GM12878 (cell line): ENCODE data around the gene EGFL8. TPM values are rescaled to one million over a fixed set of nuclear protein-coding genes. Genes with fewer than 3 reads are reported as not detected.

Experiments
- ATAC-seq: fragments of 200-7000 bp; cut with Tn5 transposase; 3 replicates; pipeline ENCODE4 v1.9.1; 2020; ENCODE audit warnings: mild to moderate bottlenecking, moderate library complexity
- BruUV-seq: library from RNA; stranded (reverse); fragments of 400-500 nt; replicated peaks from 2 replicates; lab custom pipeline; 2021; lab: Mats Ljungman, UMichigan
- CTCF ChIA-PET: fragments of 300-600 bp; sonication (Branson Sonifier 250); formaldehyde crosslinking; extraction: SDS; loops from one replicate; lab custom pipeline; 2021; ENCODE audit warnings: inconsistent platforms; lab: Yijun Ruan, JAX
- POLR2A ChIA-PET: fragments of 350-600 bp; formaldehyde crosslinking; extraction: SDS; loops from one replicate; lab custom pipeline; 2021; ENCODE audit warnings: inconsistent platforms; lab: Charles Lee
- RAD21 ChIA-PET: fragments of 300-600 bp; sonication (Branson Sonifier 250); formaldehyde crosslinking; loops from one replicate; lab custom pipeline; 2023; ENCODE audit warnings: antibody characterized with exemption; ENCODE audit not compliant: unreplicated experiment; lab: Charles Lee
- SMC1A ChIA-PET: fragments of 300-600 bp; sonication (Branson Sonifier 250); formaldehyde crosslinking; loops from one replicate; lab custom pipeline; 2023; ENCODE audit not compliant: unreplicated experiment, uncharacterized antibody; lab: Charles Lee
- DNase-seq: peaks from one replicate; pipeline ENCODE4 v3.0.0-alpha.2; 2011; ENCODE audit warnings: low read depth, low spot score
- FAIRE-seq: peaks from 3 replicates; lab custom pipeline; 2011; peaks lifted over from hg19 to GRCh38; lab: Jason Lieb, UNC
- H2AFZ ChIP-seq: 2 replicates; pipeline ENCODE4 v1.6.0; 2011; ENCODE audit warnings: low read depth, low read length, control low read depth; ENCODE audit not compliant: control insufficient read depth
- H3K27ac ChIP-seq: 2 replicates; pipeline ENCODE4 v1.5.1; 2011; ENCODE audit warnings: control low read depth; ENCODE audit not compliant: control insufficient read depth, insufficient read depth
- H3K27me3 ChIP-seq, 2 experiments: replicated peaks in 1 of 2; 2 replicates each; pipeline versions ENCODE4 v1.6.0 to v1.6.1; 2011; ENCODE audit warnings: low read length in 1 of 2; ENCODE audit not compliant: control insufficient read depth in 2 of 2, insufficient read depth in 2 of 2
- H3K36me3 ChIP-seq, 2 experiments: 2 replicates each; pipeline ENCODE4 v1.5.1; 2011; ENCODE audit warnings: low read length in 1 of 2; ENCODE audit not compliant: control insufficient read depth in 2 of 2, insufficient read depth in 2 of 2
- H3K4me1 ChIP-seq: 2 replicates; pipeline ENCODE4 v1.6.1; 2011; ENCODE audit warnings: mild to moderate bottlenecking, low read length, moderate library complexity, mixed read lengths; ENCODE audit not compliant: control insufficient read depth, insufficient read depth
- H3K4me2 ChIP-seq: 2 replicates; pipeline ENCODE4 v1.6.0; 2011; ENCODE audit warnings: control low read depth; ENCODE audit not compliant: control insufficient read depth, insufficient read depth
- H3K4me3 ChIP-seq: fragments of 200-600 bp; sonication (generic); 2 replicates; pipeline ENCODE4 v1.5.1; 2016
- H3K79me2 ChIP-seq: 2 replicates; pipeline ENCODE4 v1.6.0; 2011; ENCODE audit warnings: low read length; ENCODE audit not compliant: control insufficient read depth, insufficient read depth
- H3K9ac ChIP-seq: 2 replicates; pipeline ENCODE4 v1.8.0; 2011; ENCODE audit warnings: low read length, control low read depth, mixed read lengths; ENCODE audit not compliant: control insufficient read depth, insufficient read depth
- H3K9me3 ChIP-seq: replicated peaks from 3 replicates; pipeline ENCODE4 v1.5.1; 2011; ENCODE audit warnings: mild to moderate bottlenecking, low read length; ENCODE audit not compliant: control insufficient read depth, insufficient read depth
- H4K20me1 ChIP-seq: 2 replicates; pipeline ENCODE4 v1.6.0; 2011; ENCODE audit not compliant: control insufficient read depth, insufficient read depth
- KLF5 ChIP-seq: fragments of 450-650 bp; IDR thresholded peaks from 2 replicates; pipeline ENCODE4 v1.6.1; 2014; ENCODE audit warnings: mild to moderate bottlenecking; ENCODE audit not compliant: partially characterized antibody
- RAD21 ChIP-seq: IDR thresholded peaks from 2 replicates; pipeline ENCODE4 v1.6.1; 2011; ENCODE audit warnings: mild to moderate bottlenecking, low read depth, low read length, moderate library complexity; ENCODE audit not compliant: insufficient read depth
- RELB ChIP-seq: fragments of 450-650 bp; IDR thresholded peaks from 2 replicates; pipeline ENCODE4 v1.6.1; 2017; ENCODE audit warnings: low read depth, mild to moderate bottlenecking, moderate library complexity
- WRNIP1 ChIP-seq: IDR thresholded peaks from 2 replicates; pipeline ENCODE4 v1.6.1; 2011; ENCODE audit warnings: low read depth, low read length, improper control_type of control experiment, borderline replicate concordance
- ZNF622 ChIP-seq: fragments of 450-650 bp; IDR thresholded peaks from 2 replicates; pipeline ENCODE4 v1.6.1; 2017; ENCODE audit warnings: mild to moderate bottlenecking, inconsistent platforms
- ZSCAN29 ChIP-seq: fragments of 450-650 bp; IDR thresholded peaks from 2 replicates; pipeline ENCODE4 v1.6.1; 2017; ENCODE audit warnings: mild to moderate bottlenecking, moderate library complexity
- WGBS: methylation state at CpG from one replicate; pipeline ENCODE4 v1.1.6; 2016; ENCODE audit warnings: low lambda C conversion rate; ENCODE audit not compliant: insufficient replicate concordance, insufficient coverage; ENCODE audit errors: missing lambda C conversion rate; 5-methylcytosine and 5-hydroxymethylcytosine counted together
- in situ Hi-C: fragments of 300-500 bp; cut with MboI; formaldehyde crosslinking; loops from 9 replicates; pipeline ENCODE4 v1.14.3; 2018; ENCODE audit warnings: mixed read lengths
- intact Hi-C: fragments of 100-400 bp; cut with micrococcal nuclease; formaldehyde crosslinking; loops from one replicate; pipeline ENCODE4 v1.14.2; 2022; ENCODE audit not compliant: unreplicated experiment
- polyA plus RNA-seq, 11 experiments: library from polyadenylated mRNA; depleted of rRNA in 4 of 11; unstranded in 6 of 11; stranded (reverse) in 5 of 11; fragments of >200 nt; fragmentation: Nextera tagmentation in 4 of 11; fragmentation: Illumina TruSeq in 1 of 11; extraction: Ambion mirVana in 4 of 11; extraction: Trizol in 1 of 11; gene quantifications; 1 replicate in 1 of 11; 2 replicates in 10 of 11; pipeline versions ENCODE4 v1.2.1 to v1.2.3, GENCODE V29; 2011 to 2016; ENCODE audit warnings: inconsistent platforms in 2 of 11, missing spikeins in 2 of 11, low read depth in 1 of 11
- total RNA-seq, 4 experiments: library from RNA; depleted of rRNA in 3 of 4; stranded (reverse); fragments of >200 nt in 3 of 4; fragmentation: Illumina TruSeq in 1 of 4; extraction: Trizol in 1 of 4; gene quantifications; 2 replicates each; pipeline versions ENCODE4 v1.2.1 to v1.2.3, GENCODE V29; 2013 to 2021

EGFL8 gene
- total and polyA plus RNA-seq, 10 of the 15 experiments (the other 5 are each of a cell fraction or from before 2014, with no cell fraction given): 0.07 to 3.5 (median 1.4) TPM

DNA sequence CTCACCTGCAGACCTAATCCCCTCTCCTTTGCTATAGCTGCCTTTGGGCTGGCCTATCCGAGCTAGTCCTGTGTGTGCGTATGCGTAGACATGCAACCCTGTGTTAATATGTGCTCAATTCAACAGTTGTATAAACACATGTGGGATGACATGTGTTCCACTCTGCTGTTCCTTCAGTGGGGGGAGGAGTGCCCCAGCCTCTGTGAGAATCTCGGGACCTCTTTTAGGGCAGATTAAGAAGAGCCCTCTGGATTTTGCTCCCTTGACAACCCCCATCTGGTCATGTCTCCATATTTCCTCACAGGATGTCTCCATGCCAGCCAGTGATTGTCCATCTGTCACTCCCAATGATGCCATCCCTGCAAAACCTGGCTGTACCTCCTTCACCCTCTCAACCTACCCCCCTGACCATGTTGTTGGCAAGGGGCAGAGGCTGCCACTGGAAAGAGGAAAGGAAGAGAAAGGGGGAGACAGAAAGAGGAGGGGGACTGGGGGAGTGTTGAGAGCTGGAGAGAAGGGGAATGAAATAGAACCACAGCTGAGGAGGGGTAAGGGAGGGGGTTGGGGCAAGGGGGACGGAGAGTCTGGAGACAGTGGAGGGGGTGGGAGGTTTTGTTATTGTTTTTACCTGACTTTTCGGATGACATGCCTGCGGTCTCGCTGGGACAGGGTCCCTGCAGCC is 13.1 kb upstream of the EGFL8 start:
- Histone ChIP-seq H2AFZ (no peak overlapping the region), H3K9ac (no peak overlapping the region), H3K27me3 (peaks cover 9% of the 10 kb centered on the region in 2 experiments), H3K9me3 (no peaks in the 10 kb centered on the region; the same call in 2 of the 3 replicates), H3K27ac (no peak overlapping the region), H4K20me1 (no peaks in the 10 kb centered on the region), H3K36me3 (no peaks in the 10 kb centered on the region; a peak in 1 of 4 replicates), H3K79me2 (no peaks in the 10 kb centered on the region), H3K4me1 (peaks cover 3% of the 10 kb centered on the region; the same call in 1 of the 2 replicates), H3K4me3 (no peak overlapping the region), H3K4me2 (no peak overlapping the region)
- no peak for TF ChIP-seq RELB
- no peak for TF ChIP-seq ZSCAN29
- no peak for TF ChIP-seq KLF5
- TF ChIP-seq ZNF622: no peak
- no peak for TF ChIP-seq RAD21
- no peak for TF ChIP-seq WRNIP1
- CTCF ChIA-PET: interaction anchor here (1.5 kb wide), 1 partner anchor 33 kb away, joined by 4 read pairs; no protein-coding TSS in a partner anchor
- DNase-seq (no peak), FAIRE-seq (no peak), ATAC-seq (no peak)
- RAD21 ChIA-PET: interaction anchor here (1.2 kb wide), 1 partner anchor 39 kb away, joined by 3 read pairs; the partner anchor contains the start of gene PBX2
- SMC1A ChIA-PET: no interaction called here
- BruUV-seq: no TSS peak
- intact Hi-C loops: loop anchor here (10.0 kb wide), 1 partner anchor 107 kb away; no protein-coding TSS in a partner anchor
- POLR2A ChIA-PET: interaction anchor here (1.0 to 1.1 kb wide), 2 partner anchors 21 to 23 kb away, joined by 4 to 8 read pairs; partner anchors contain the start of gene ATF6B
- 29% methylated on average over 7 of the region's 8 CpGs for WGBS
- in situ Hi-C loops: no loop called here
